Natural killer cell (primary cell): ENCODE results near the gene SAPCD2. TPM values are rescaled to one million over a fixed set of nuclear protein-coding genes. Genes with fewer than 3 reads are reported as not detected.

Experiments
- ATAC-seq, 3 donors: fragments of 150-1000 bp in 2 of 3; fragments of 200-7000 bp in 1 of 3; cut with Tn5 transposase; 1 replicate in 1 of 3; 2 replicates in 2 of 3; pipeline ENCODE4 v1.10.0; 2021; ENCODE audit warnings: mild to moderate bottlenecking in 2 of 3, moderate library complexity in 2 of 3
- DNase-seq, 2 donors: peaks; one replicate each; pipeline versions ENCODE4 v3.0.0 to v3.0.0-alpha.2; 2013 to 2021; ENCODE audit warnings: mixed read lengths in 1 of 2
- H3K27ac ChIP-seq: one replicate; pipeline ENCODE4 v1.5.1; 2013; ENCODE audit warnings: mild to moderate bottlenecking, low read length
- H3K27me3 ChIP-seq: one replicate; pipeline ENCODE4 v1.6.1; 2013; ENCODE audit warnings: low read length; ENCODE audit not compliant: control insufficient read depth, insufficient read depth
- H3K36me3 ChIP-seq: one replicate; pipeline ENCODE4 v1.6.1; 2013; ENCODE audit warnings: low read length; ENCODE audit not compliant: control insufficient read depth, insufficient read depth
- H3K4me1 ChIP-seq: one replicate; pipeline ENCODE4 v1.6.1; 2013; ENCODE audit warnings: low read length; ENCODE audit not compliant: control insufficient read depth, insufficient read depth
- H3K4me3 ChIP-seq: one replicate; pipeline ENCODE4 v1.5.1; 2013; ENCODE audit warnings: low read length
- H3K9me3 ChIP-seq: one replicate; pipeline ENCODE4 v1.6.1; 2013; ENCODE audit warnings: low read length; ENCODE audit not compliant: control insufficient read depth, insufficient read depth
- H3K27ac Mint-ChIP-seq, 2 donors: one replicate each; pipeline ENCODE4 v1.8.0; 2022; ENCODE audit warnings: mild to moderate bottlenecking in 2 of 2, mixed read lengths in 2 of 2, moderate library complexity in 1 of 2
- H3K27me3 Mint-ChIP-seq, 2 donors: one replicate each; pipeline ENCODE4 v1.8.0; 2022; ENCODE audit warnings: low read depth in 2 of 2, mixed read lengths in 2 of 2
- H3K36me3 Mint-ChIP-seq: one replicate; pipeline ENCODE4 v1.8.0; 2022; ENCODE audit warnings: mixed read lengths
- H3K4me1 Mint-ChIP-seq, 2 donors: one replicate each; pipeline ENCODE4 v1.8.0; 2022; ENCODE audit warnings: mixed read lengths in 2 of 2
- H3K4me3 Mint-ChIP-seq: one replicate; pipeline ENCODE4 v1.8.0; 2022; ENCODE audit warnings: mild to moderate bottlenecking, moderate library complexity, mixed read lengths
- H3K9me3 Mint-ChIP-seq, 2 donors: one replicate each; pipeline ENCODE4 v1.8.0; 2022; ENCODE audit warnings: mixed read lengths in 2 of 2
- CTCF ChIP-seq: fragments of 200-600 bp; IDR thresholded peaks from one replicate; pipeline ENCODE4 v1.8.0; 2022; ENCODE audit warnings: antibody characterized with exemption
- WGBS: methylation state at CpG from one replicate; pipeline ENCODE4 v1.1.7; 2013; ENCODE audit warnings: missing lambda C conversion rate; ENCODE audit not compliant: insufficient coverage; 5-methylcytosine and 5-hydroxymethylcytosine counted together
- intact Hi-C: fragments of 100-400 bp; cut with micrococcal nuclease; formaldehyde crosslinking; loops from one replicate; pipeline ENCODE4 v1.14.2; 2022
- total RNA-seq, 4 donors: library from RNA; stranded (reverse); fragments of 120-200 nt in 1 of 4; gene quantifications; one replicate each; pipeline versions ENCODE4 v1.2.3 to v1.2.4, GENCODE V29; 2013 to 2022

SAPCD2 gene
- total RNA-seq, 3 donors from 2014 or later (not counting 1 experiment from before 2014, with no cell fraction given): 0.59 to 2.6 (median 1.0) TPM

GRCh38 chr9:137020771-137021567 lies 49.4 kb downstream of the SAPCD2 start:
- intact Hi-C loops: no loop called here
- Mint-ChIP-seq H3K36me3 (no peaks in the 10 kb centered on the region), H3K4me3 (no peak overlapping the region), H3K27ac (no peak overlapping the region), H3K4me1 (peaks cover 0 to 16% of the 10 kb centered on the region in 2 donors), H3K27me3 (no peaks in the 10 kb centered on the region), H3K9me3 (no peaks in the 10 kb centered on the region)
- Histone ChIP-seq H3K9me3 (no peaks in the 10 kb centered on the region), H3K36me3 (peaks cover 46% of the 10 kb centered on the region), H3K4me3 (no peak overlapping the region), H3K27me3 (no peaks in the 10 kb centered on the region), H3K4me1 (peaks cover 23% of the 10 kb centered on the region), H3K27ac (no peak overlapping the region)
- ATAC-seq (no peak), DNase-seq (no peak)
- 97% methylated on average over 32 of the region's 32 CpGs for WGBS
- TF ChIP-seq CTCF: no peak

- WGBS: 97% methylated on average over 34 of the region's 34 CpGs
- Mint-ChIP-seq H3K27me3 (no peaks in the 10 kb centered on the region), H3K4me1 (peaks cover 0 to 13% of the 10 kb centered on the region in 2 donors), H3K27ac (no peak overlapping the region), H3K4me3 (no peak overlapping the region), H3K9me3 (no peaks in the 10 kb centered on the region), H3K36me3 (no peaks in the 10 kb centered on the region)
- ATAC-seq (no peak), DNase-seq (no peak)
- TF ChIP-seq CTCF: no peak
- Histone ChIP-seq H3K4me3 (no peak overlapping the region), H3K9me3 (no peaks in the 10 kb centered on the region), H3K27me3 (no peaks in the 10 kb centered on the region), H3K27ac (no peak overlapping the region), H3K4me1 (peaks cover 14% of the 10 kb centered on the region), H3K36me3 (peaks cover 52% of the 10 kb centered on the region)
- intact Hi-C loops: no loop called here
Observed at GRCh38 chr9:137019891-137020683, 50.3 kb downstream of the SAPCD2 start.

GRCh38 chr9:137018761-137019559 lies 51.4 kb downstream of the SAPCD2 start:
- no peak overlapping the region for H3K4me3 Mint-ChIP-seq

More at GRCh38 chr9:137018761-137019559, 51.4 kb downstream of the SAPCD2 start:
- H3K36me3 ChIP-seq: peaks cover 64% of the 10 kb centered on the region
- peaks cover 6% of the 10 kb centered on the region for H3K4me1 ChIP-seq
- TF ChIP-seq CTCF: no peak
- Mint-ChIP-seq H3K4me1 (peaks cover 0 to 13% of the 10 kb centered on the region in 2 donors), H3K36me3 (no peaks in the 10 kb centered on the region), H3K27ac (no peak overlapping the region), H3K9me3 (no peaks in the 10 kb centered on the region), H3K27me3 (no peaks in the 10 kb centered on the region)
- intact Hi-C loops: no loop called here
- DNase-seq: no peak
- ATAC-seq: no peak
- no peak overlapping the region for H3K4me3 ChIP-seq
- H3K27ac ChIP-seq: no peak overlapping the region
- WGBS: 90% methylated on average over 36 of the region's 36 CpGs
- H3K27me3 ChIP-seq: no peaks in the 10 kb centered on the region
- H3K9me3 ChIP-seq: no peaks in the 10 kb centered on the region
